ENCODE measurements around the gene MAGIX.

DNA sequence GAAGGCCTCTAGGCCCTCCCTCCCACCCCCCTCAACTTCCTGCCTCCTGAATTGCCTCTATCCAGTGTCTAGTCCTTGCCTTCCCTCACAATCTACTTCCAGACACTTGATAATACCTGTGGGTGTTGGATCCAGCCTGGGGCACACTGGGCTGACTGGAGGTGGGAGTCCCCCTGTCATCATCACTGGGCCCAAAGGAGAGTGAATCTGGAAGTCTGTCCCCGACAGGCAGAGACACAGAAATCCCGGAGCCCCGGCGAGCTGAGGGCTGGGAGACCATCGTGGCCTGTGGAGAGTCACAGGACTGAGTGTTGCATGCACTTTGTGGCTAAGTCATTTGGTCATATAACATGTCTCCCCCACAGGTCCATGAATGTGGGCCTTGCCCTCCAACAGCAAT, 45.8 kb downstream of the MAGIX start:
- TF ChIP-seq, protein P1, sequence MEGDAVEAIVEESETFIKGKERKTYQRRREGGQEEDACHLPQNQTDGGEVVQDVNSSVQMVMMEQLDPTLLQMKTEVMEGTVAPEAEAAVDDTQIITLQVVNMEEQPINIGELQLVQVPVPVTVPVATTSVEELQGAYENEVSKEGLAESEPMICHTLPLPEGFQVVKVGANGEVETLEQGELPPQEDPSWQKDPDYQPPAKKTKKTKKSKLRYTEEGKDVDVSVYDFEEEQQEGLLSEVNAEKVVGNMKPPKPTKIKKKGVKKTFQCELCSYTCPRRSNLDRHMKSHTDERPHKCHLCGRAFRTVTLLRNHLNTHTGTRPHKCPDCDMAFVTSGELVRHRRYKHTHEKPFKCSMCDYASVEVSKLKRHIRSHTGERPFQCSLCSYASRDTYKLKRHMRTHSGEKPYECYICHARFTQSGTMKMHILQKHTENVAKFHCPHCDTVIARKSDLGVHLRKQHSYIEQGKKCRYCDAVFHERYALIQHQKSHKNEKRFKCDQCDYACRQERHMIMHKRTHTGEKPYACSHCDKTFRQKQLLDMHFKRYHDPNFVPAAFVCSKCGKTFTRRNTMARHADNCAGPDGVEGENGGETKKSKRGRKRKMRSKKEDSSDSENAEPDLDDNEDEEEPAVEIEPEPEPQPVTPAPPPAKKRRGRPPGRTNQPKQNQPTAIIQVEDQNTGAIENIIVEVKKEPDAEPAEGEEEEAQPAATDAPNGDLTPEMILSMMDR (IDR thresholded peaks at IDR 0.05; ENCODE audit: insufficient read depth, low read length, poor library complexity, severe bottlenecking), result no peak
- no peak for TF ChIP-seq EZH2phosphoT487 (conservative IDR thresholded peaks at IDR 0.05; ENCODE audit: low read length)

All from SU-DHL-6 (cell line).